Gastrocnemius medialis (tissue), 4 donors: Measurements from ENCODE around the gene AKR7A3. TPM values are rescaled to one million over a fixed set of nuclear protein-coding genes. Genes with fewer than 3 reads are reported as not detected.
"Not testable (repeated sequence)": the region's sequence is repeated elsewhere in the genome, so short reads cannot be mapped to it uniquely, and the experiment has no call there.

Source experiments
- ATAC-seq, 2 donors: fragments of 150-250 bp; one replicate each; pipeline ENCODE4 v1.9.1; 2016
- DNase-seq, 2 donors: peaks; one replicate each; pipeline ENCODE4 v3.0.0-alpha.2; 2019
- H3K27ac ChIP-seq, 4 donors: fragments of 200-600 bp; sonication (generic); 1 replicate in 1 of 4; 2 replicates in 3 of 4; pipeline ENCODE4 v1.5.1; 2016 to 2018; ENCODE audit warnings: mild to moderate bottlenecking in 2 of 4, moderate library complexity in 1 of 4
- H3K27me3 ChIP-seq, 3 donors: fragments of 200-600 bp; sonication (generic) in 2 of 3; 1 replicate in 1 of 3; 2 replicates in 2 of 3; pipeline versions ENCODE4 v1.5.1 to v1.6.0; 2016 to 2019; ENCODE audit warnings: mild to moderate bottlenecking in 1 of 3, moderate library complexity in 1 of 3
- H3K36me3 ChIP-seq, 2 donors: fragments of 200-600 bp; sonication (generic) in 1 of 2; one replicate each; pipeline ENCODE4 v1.5.1; 2017 to 2018
- H3K4me1 ChIP-seq, 2 donors: fragments of 200-600 bp; sonication (generic) in 1 of 2; one replicate each; pipeline ENCODE4 v1.5.1; 2016 to 2017; ENCODE audit warnings: mild to moderate bottlenecking in 2 of 2
- H3K4me3 ChIP-seq, 4 donors: fragments of 200-600 bp; sonication (generic) in 3 of 4; 1 replicate in 1 of 4; 2 replicates in 3 of 4; pipeline ENCODE4 v1.5.1; 2016 to 2019; ENCODE audit warnings: mild to moderate bottlenecking in 2 of 4
- H3K9me3 ChIP-seq, 3 donors: fragments of 200-600 bp; sonication (generic) in 2 of 3; 1 replicate in 1 of 3; 2 replicates in 2 of 3; pipeline ENCODE4 v1.5.1; 2016 to 2019
- POLR2A ChIP-seq, 2 donors: fragments of 450-650 bp; IDR thresholded peaks; one replicate each; pipeline ENCODE4 v1.6.1; 2017; ENCODE audit warnings: antibody characterized with exemption in 2 of 2, mild to moderate bottlenecking in 2 of 2, moderate library complexity in 2 of 2
- in situ Hi-C, 4 donors: fragments of 200-750 bp; cut with MboI; loops; one replicate each; pipeline versions ENCODE4 v1.15.0 to v1.8.0; 2017; ENCODE audit warnings: low sequenced_read_pairs in 4 of 4
- intact Hi-C: fragments of 100-400 bp; cut with DNase I; formaldehyde crosslinking; loops from one replicate; pipeline ENCODE4 v1.15.1; 2023; ENCODE audit warnings: low total_unique reads
- total RNA-seq, 4 donors: library from RNA; depleted of rRNA; stranded (reverse); fragments of >200 nt; gene quantifications; one replicate each; pipeline versions ENCODE4 v1.1.0 to v1.2.3, GENCODE V29; 2016
- TF ChIP-seq, protein P1 (sequence below), 5 experiments: fragments of 450-650 bp in 3 of 5; fragments of 200-600 bp in 2 of 5; sonication (generic) in 2 of 5; IDR thresholded peaks in 4 of 5; conservative IDR thresholded peaks in 1 of 5; 1 replicate in 4 of 5; 2 replicates in 1 of 5; pipeline ENCODE4 v1.5.1; 2016 to 2019; ENCODE audit warnings: antibody characterized with exemption in 5 of 5, mild to moderate bottlenecking in 3 of 5, moderate library complexity in 3 of 5

Gene AKR7A3
- total RNA-seq, 4 donors from 2014 or later: 0.17 to 0.61 (median 0.32) TPM

- intact Hi-C loops: no loop called here
- TF ChIP-seq, protein P1, sequence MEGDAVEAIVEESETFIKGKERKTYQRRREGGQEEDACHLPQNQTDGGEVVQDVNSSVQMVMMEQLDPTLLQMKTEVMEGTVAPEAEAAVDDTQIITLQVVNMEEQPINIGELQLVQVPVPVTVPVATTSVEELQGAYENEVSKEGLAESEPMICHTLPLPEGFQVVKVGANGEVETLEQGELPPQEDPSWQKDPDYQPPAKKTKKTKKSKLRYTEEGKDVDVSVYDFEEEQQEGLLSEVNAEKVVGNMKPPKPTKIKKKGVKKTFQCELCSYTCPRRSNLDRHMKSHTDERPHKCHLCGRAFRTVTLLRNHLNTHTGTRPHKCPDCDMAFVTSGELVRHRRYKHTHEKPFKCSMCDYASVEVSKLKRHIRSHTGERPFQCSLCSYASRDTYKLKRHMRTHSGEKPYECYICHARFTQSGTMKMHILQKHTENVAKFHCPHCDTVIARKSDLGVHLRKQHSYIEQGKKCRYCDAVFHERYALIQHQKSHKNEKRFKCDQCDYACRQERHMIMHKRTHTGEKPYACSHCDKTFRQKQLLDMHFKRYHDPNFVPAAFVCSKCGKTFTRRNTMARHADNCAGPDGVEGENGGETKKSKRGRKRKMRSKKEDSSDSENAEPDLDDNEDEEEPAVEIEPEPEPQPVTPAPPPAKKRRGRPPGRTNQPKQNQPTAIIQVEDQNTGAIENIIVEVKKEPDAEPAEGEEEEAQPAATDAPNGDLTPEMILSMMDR (IDR thresholded peaks at IDR 0.05 in 4 of 5, conservative IDR thresholded peaks at IDR 0.05 in 1 of 5): no peak
- TF ChIP-seq POLR2A (IDR thresholded peaks at IDR 0.05): no peak
- DNase-seq: no peak
- H3K27ac ChIP-seq: no peak overlapping the region
- H3K36me3 ChIP-seq: peaks cover 0 to 55% of the 10 kb centered on the region in 2 donors
- in situ Hi-C loops: no loop called here
- H3K4me3 ChIP-seq: no peak overlapping the region
- H3K4me1 ChIP-seq: peaks cover 3 to 4% of the 10 kb centered on the region in 2 donors
- no peak for ATAC-seq
- no peaks in the 10 kb centered on the region for H3K27me3 ChIP-seq
- H3K9me3 ChIP-seq: no peaks in the 10 kb centered on the region
Observed at GRCh38 chr1:19305880-19306279, 17.3 kb upstream of the AKR7A3 start.

DNA sequence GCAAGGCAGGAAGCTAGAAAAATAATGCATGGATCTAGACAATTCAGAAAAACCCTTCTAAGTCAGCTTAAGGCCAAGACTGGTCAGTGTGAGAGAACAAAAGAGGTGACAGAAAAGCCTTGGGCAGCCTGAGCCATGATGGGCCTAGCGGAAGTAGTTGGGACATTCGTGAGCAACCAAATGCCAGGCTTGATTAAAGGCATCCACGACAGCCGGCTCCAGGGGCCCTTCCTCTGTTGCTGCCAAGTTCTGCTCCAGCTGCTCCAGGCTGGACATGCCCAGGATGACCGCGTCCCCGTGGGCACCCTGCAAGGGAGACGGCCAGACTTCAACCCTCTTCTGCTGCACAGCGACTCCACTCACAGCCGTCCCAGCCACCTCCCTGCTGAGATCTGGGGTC is 15.5 kb upstream of the AKR7A3 start:
- peaks cover 0 to 55% of the 10 kb centered on the region in 2 donors for H3K36me3 ChIP-seq
- H3K4me3 ChIP-seq, ATAC-seq, H3K4me1 ChIP-seq, H3K27ac ChIP-seq, in situ Hi-C loops, H3K9me3 ChIP-seq, DNase-seq, intact Hi-C loops, H3K27me3 ChIP-seq: not testable (repeated sequence)

DNA sequence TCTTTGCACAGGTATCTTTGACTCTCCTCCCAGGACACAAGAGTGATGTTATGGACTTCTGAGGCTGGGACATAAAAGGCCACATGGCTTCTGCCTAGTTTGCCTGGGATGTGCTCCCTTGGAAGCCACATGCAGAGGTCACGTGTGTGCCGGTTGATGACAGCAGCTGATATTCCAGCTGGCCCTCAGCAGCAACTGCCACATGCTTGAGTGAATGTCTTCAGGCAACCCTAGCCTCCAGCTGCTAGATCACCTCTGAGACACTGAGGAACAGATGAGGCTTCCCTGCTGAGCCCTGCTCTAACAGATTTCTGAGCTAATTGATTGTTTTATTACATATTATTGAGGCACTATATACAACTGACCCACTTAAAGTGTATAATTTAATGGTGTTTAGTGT is 11.6 kb upstream of the AKR7A3 start:
- no peak overlapping the region for H3K27ac ChIP-seq
- in situ Hi-C loops (no loop called here), intact Hi-C loops (no loop called here)
- no peak for TF ChIP-seq POLR2A (IDR thresholded peaks at IDR 0.05)
- TF ChIP-seq, protein P1 (IDR thresholded peaks at IDR 0.05 in 4 of 5, conservative IDR thresholded peaks at IDR 0.05 in 1 of 5): no peak
- no peaks in the 10 kb centered on the region for H3K27me3 ChIP-seq
- peaks cover 0 to 21% of the 10 kb centered on the region in 2 donors for H3K36me3 ChIP-seq
- DNase-seq: no peak
- no peaks in the 10 kb centered on the region for H3K4me1 ChIP-seq
- H3K9me3 ChIP-seq: no peaks in the 10 kb centered on the region
- no peak overlapping the region for H3K4me3 ChIP-seq
- no peak for ATAC-seq

DNA sequence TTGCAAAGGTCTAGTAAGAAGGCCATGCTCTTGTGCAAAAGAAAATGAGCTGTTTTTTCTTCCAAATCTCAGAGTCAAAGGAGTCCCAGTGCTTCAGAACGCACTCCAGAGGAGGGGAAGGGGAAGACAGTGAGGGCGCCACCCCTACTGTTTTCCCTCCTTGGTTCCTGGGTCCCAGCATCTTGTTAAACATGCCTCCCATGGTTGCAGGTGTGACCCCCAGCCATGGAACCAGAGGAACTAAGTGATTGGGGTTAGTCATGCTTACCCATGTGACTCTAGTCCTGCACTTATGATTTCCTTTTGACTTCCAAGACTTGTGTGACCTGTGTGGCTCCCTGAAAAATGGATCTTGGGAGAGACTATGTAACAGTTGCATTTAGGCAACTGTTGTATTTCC is 6.1 kb upstream of the AKR7A3 start:
- ATAC-seq: no peak
- TF ChIP-seq, protein P1 (IDR thresholded peaks at IDR 0.05 in 4 of 5, conservative IDR thresholded peaks at IDR 0.05 in 1 of 5): no peak
- no peak for TF ChIP-seq POLR2A (IDR thresholded peaks at IDR 0.05)
- in situ Hi-C loops: no loop called here

GRCh38 chr1:19289244-19289643 is 674 bp upstream of the AKR7A3 start:
- no peak for DNase-seq
- no peak for ATAC-seq
- intact Hi-C loops: no loop called here
- in situ Hi-C loops: no loop called here
- peaks cover 5% of the 10 kb centered on the region in 2 donors for H3K4me1 ChIP-seq
- no peaks in the 10 kb centered on the region for H3K9me3 ChIP-seq
- H3K4me3 ChIP-seq: peak overlapping the region; percentile 44 to 67 (median 54)
- no peaks in the 10 kb centered on the region for H3K36me3 ChIP-seq
- peak overlapping the region in 1 of 4 donors; percentile 10 for H3K27ac ChIP-seq
- TF ChIP-seq POLR2A (IDR thresholded peaks at IDR 0.05): no peak
- TF ChIP-seq, protein P1 (IDR thresholded peaks at IDR 0.05 in 4 of 5, conservative IDR thresholded peaks at IDR 0.05 in 1 of 5): no peak
- no peaks in the 10 kb centered on the region for H3K27me3 ChIP-seq

More for the DNA sequence above, 6.1 kb upstream of the AKR7A3 start:
- Histone ChIP-seq H3K27me3 (no peaks in the 10 kb centered on the region), H3K4me1 (no peaks in the 10 kb centered on the region), H3K27ac (no peak overlapping the region), H3K9me3 (no peaks in the 10 kb centered on the region), H3K36me3 (no peaks in the 10 kb centered on the region), H3K4me3 (no peak overlapping the region)
- intact Hi-C loops: no loop called here
- DNase-seq: no peak
